Mucosa of gallbladder (tissue), 1 donor: ENCODE data around the gene RMDN2. TPM values are rescaled to one million over a fixed set of nuclear protein-coding genes. Genes with fewer than 3 reads are reported as not detected.
"Not testable (repeated sequence)": the region's sequence is repeated elsewhere in the genome, so short reads cannot be mapped to it uniquely, and the experiment has no call there.

Experiments used
- DNase-seq: peaks from one replicate; pipeline ENCODE4 v3.0.0-alpha.2; 2020; ENCODE audit warnings: low spot score
- total RNA-seq: library from RNA; stranded (reverse); gene quantifications from one replicate; pipeline ENCODE4 v1.2.1, GENCODE V29; 2021
- donor health status: DM: no; HTN: no; CAD: no.

Gene RMDN2
- total RNA-seq, 1 donor from 2014 or later: 8.3 TPM

- no peak for DNase-seq
Observed at GRCh38 chr2:37898448-37898847, 26.6 kb upstream of the RMDN2 start.

GRCh38 chr2:37902991-37903390 is 22.1 kb upstream of the RMDN2 start:
- no peak for DNase-seq

GRCh38 chr2:37904425-37904824 is 20.7 kb upstream of the RMDN2 start:
- no peak for DNase-seq

GRCh38 chr2:37904993-37905392 is 20.1 kb upstream of the RMDN2 start:
- DNase-seq: no peak

GRCh38 chr2:37906131-37906530 is 19.0 kb upstream of the RMDN2 start:
- DNase-seq: no peak

GRCh38 chr2:37907501-37908225 is 17.4 kb upstream of the RMDN2 start:
- no peak for DNase-seq

GRCh38 chr2:37911296-37911873 is 13.7 kb upstream of the RMDN2 start:
- DNase-seq: no peak

- no peak for DNase-seq
Observed at GRCh38 chr2:37912056-37912455, 13.0 kb upstream of the RMDN2 start.

- DNase-seq: no peak
Observed at GRCh38 chr2:37912616-37913015, 12.5 kb upstream of the RMDN2 start.

- no peak for DNase-seq
Observed at GRCh38 chr2:37914340-37914739, 10.7 kb upstream of the RMDN2 start.

- no peak for DNase-seq
Observed at GRCh38 chr2:37915773-37916172, 9.3 kb upstream of the RMDN2 start.

- DNase-seq: peak; percentile 61
Observed at GRCh38 chr2:37916512-37917082, 8.5 kb upstream of the RMDN2 start.

- DNase-seq: no peak
Observed at GRCh38 chr2:37917281-37918228, 7.5 kb upstream of the RMDN2 start.

- no peak for DNase-seq
Observed at GRCh38 chr2:37918742-37919186, 6.3 kb upstream of the RMDN2 start.

- no peak for DNase-seq
Observed at GRCh38 chr2:37919631-37920032, 5.5 kb upstream of the RMDN2 start.

- DNase-seq: no peak
Observed at GRCh38 chr2:37920570-37920969, 4.5 kb upstream of the RMDN2 start.

- DNase-seq: no peak
Observed at GRCh38 chr2:37921781-37922180, 3.3 kb upstream of the RMDN2 start.

GRCh38 chr2:37923308-37924055 is 1.6 kb upstream of the RMDN2 start:
- DNase-seq: no peak

- no peak for DNase-seq
Observed at GRCh38 chr2:37926635-37927034, 1.5 kb downstream of the RMDN2 start.

GRCh38 chr2:37928377-37928776 is 3.3 kb downstream of the RMDN2 start:
- DNase-seq: no peak

- DNase-seq: not testable (repeated sequence)
Observed at GRCh38 chr2:37930392-37930791, 5.3 kb downstream of the RMDN2 start.
